GM10266 (cell line): Measurements from ENCODE around the gene SUPT3H.

Experiments used
- DNase-seq: peaks from one replicate; pipeline ENCODE4 v3.0.0; 2012; ENCODE audit errors: extremely low spot score
- TF ChIP-seq, protein P1 (sequence below): IDR thresholded peaks from 2 replicates; pipeline ENCODE4 v1.5.1; 2012; ENCODE audit warnings: mild to moderate bottlenecking, low read depth; ENCODE audit not compliant: control insufficient read depth, insufficient read depth; ENCODE audit errors: missing control alignments

SUPT3H gene

DNA sequence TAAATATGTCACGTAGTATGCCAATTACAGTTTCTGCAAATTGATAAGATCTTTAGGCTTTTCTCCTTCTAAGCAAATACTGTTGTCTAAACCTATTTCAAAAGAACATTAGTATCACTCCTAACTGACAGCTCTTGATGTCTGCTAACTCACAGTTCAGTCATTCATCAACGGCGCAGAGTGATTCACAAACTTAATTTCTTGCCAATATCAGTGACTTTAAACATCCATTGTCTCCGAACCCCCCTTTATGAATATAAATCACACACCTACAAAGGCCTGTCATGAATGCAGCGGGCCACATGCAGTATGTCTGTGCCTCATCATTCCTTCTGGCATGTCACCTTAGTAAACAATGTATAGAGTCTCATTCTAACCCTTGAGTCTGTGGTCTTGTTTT lies 569.6 kb downstream of the SUPT3H start:
- DNase-seq: no peak
- TF ChIP-seq, protein P1, sequence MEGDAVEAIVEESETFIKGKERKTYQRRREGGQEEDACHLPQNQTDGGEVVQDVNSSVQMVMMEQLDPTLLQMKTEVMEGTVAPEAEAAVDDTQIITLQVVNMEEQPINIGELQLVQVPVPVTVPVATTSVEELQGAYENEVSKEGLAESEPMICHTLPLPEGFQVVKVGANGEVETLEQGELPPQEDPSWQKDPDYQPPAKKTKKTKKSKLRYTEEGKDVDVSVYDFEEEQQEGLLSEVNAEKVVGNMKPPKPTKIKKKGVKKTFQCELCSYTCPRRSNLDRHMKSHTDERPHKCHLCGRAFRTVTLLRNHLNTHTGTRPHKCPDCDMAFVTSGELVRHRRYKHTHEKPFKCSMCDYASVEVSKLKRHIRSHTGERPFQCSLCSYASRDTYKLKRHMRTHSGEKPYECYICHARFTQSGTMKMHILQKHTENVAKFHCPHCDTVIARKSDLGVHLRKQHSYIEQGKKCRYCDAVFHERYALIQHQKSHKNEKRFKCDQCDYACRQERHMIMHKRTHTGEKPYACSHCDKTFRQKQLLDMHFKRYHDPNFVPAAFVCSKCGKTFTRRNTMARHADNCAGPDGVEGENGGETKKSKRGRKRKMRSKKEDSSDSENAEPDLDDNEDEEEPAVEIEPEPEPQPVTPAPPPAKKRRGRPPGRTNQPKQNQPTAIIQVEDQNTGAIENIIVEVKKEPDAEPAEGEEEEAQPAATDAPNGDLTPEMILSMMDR: no peak

DNA sequence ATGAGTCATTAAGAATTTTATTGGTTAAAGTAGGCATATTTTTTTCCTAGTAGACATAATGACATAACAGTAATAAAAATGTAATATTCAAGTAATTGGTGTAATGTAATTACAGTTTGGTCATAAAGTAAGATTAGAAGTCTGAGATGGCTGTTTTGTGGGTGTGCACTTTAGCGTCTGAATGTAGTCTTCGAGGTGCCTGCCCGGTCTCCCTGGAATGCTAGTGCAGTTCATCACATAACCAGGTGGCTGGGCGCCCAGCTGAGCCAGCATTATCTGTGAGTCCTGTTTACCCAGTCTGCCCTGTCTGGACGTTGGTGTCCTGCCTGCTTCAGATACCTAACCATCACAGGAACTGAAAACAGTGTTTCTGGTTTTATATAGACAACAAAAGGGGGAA lies 571.1 kb downstream of the SUPT3H start:
- no peak for DNase-seq
- TF ChIP-seq, protein P1: no peak

DNA sequence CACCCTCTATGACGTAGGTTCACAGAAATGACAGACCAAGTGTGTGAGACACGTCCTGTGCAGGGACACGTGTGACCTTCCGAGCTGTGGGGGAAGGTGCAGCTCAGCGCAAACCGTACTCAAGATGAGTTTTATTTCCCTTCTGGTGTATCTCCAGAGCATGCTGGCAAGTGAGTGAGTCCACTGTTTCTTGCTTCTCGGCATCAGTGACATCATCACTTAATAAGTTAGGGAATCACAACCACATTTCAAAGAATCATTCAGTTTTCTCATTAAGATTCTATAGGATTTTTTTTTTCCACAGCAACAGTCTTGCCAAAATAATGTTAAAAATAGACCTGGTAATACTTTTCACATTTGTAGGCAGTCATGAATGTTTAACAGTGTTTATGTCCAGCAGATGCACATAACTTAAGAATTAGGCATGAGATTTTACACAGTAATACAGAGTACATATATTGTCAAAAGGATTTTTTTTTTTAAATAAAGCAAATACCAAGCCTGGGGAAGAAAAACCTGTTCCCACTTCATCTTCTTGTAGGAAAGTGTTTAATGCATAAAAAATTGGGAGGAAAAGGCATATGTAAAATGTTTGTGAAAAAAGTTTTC lies 572.4 kb downstream of the SUPT3H start:
- TF ChIP-seq, protein P1: no peak
- DNase-seq: no peak

DNA sequence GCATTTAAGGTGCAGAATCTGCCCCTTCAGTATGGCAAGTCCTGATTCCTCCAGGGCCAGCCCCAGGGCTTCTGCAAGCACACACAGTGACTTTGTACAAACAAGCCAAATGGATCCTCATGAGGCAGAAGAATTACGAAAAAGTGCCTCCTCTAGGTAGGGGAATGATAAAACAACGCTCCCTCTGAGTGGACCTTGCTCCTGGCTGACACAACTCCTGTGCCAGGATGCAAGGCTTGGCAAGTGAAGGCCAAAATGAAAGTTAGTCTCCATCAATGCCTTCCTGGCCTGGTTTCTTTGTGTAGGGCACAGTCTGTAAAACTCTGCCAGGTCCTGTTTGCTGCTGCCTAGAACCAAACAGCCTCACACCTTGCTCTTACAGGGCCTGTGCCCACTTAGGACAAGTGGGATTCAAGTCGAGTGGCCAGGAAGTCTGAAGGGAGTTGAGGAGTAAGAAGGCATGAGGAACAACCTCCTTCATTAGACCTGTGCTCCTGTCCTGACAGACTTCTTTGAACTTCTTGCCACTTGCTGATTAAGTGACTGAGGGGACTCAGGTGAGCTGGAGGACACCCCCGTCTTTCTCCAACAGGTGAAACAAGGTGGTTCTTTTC lies 573.1 kb downstream of the SUPT3H start:
- TF ChIP-seq, protein P1: no peak
- DNase-seq: no peak

DNA sequence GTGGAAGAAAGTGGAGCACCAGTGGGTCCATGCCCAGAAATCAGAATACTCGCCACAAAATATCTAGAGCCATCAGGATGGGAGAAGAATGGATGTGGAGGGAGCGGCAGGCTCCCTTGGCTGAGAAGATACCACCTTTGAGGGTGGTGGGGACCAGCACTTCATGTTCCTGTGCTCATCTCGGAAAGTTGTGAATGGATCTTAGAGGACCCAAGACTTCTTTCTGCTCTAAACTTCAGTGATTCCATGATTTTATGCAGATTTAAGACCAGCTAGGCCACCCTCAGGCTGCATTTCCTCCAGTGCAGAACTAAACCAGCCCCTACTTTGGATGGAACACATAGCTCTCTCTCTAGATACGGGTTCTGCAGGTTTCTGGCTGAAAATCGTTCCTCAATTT lies 573.7 kb downstream of the SUPT3H start:
- TF ChIP-seq, protein P1: no peak

DNA sequence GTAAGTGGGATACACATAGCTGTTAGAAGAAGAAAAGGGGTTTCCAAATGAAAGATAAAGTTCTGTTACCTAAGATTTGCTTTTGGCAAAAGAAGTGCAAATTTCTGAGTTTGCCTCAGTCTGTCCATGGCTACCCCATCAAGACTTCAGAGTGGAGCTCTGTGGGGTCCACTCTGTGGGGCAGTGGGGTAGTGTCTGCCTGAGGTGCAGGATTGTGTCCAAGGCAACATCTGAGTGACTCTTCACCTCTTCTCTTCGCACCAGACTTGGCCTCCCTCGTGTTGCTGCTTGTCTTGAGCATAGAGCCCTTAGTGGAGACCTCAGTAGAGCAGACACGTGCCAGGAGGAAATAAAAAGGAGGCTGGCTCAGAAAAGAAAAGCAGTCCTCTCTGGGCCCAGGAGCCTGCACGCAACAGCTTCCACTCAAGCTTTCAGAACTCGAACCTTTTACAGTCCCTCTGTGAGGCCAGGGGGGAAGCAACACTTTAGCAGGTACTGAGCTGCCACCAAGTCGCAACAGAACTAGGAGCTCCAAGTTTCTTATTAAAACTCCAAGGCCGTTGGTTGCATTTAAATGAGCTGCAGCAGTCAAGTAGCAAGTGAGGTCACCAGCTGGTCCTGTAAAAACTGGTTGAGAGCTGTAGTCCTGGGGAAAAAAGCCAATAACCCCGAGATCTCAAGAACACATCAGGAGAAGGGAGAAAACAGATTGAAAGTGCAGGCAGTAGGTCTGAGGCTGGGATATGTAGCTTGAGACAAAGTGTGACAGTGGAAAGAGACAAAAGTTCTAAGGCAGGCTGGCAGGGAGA lies 576.7 kb downstream of the SUPT3H start:
- TF ChIP-seq, protein P1: no peak
- DNase-seq: no peak

More for the DNA sequence above, 573.7 kb downstream of the SUPT3H start:
- no peak for DNase-seq
